HG03175 (cell line): ENCODE measurements around the gene IRX2.

ENCODE experiments used
- ATAC-seq: cut with Tn5 transposase; IDR thresholded peaks from one replicate; pipeline ENCODE4 v1.9.1; 2021; ENCODE audit warnings: mild to moderate bottlenecking, moderate library complexity; ENCODE audit not compliant: unreplicated experiment

The IRX2 gene

DNA sequence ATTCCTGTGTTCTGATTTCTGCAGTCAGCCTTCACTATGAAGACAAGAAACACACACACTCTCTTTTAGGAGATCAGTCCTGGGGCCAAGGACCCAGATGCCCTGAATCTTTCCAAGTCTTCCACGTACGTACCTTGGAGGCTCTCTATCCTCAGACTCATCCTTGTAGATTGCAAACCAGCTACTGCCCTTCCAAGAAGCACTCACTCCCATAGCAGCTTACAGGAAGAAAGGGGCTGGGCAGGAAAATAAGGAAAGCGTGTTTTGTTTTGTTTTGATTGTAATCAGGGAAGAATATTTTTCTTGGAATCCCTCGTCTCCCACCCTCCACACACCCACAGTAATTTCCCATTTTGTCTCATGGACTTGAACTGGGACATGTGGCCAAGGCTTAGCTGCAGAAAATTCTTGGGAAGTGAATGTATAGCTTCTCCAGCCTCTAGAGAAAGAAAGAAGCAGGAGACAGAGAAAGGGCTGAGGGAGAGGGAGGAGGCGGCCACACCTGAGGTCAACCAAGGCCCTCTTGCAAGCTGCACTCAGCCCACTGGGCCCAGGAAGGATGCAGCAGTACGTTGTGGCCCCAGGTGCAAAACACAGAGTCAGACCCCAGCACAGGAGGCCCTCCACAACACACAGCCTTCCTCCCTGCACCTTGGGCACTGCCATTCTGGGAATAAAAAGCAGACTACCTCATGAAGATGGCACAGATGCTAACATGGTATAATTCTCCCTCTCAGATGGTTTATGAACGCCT, 29.9 kb downstream of the IRX2 start:
- no peak for ATAC-seq

DNA sequence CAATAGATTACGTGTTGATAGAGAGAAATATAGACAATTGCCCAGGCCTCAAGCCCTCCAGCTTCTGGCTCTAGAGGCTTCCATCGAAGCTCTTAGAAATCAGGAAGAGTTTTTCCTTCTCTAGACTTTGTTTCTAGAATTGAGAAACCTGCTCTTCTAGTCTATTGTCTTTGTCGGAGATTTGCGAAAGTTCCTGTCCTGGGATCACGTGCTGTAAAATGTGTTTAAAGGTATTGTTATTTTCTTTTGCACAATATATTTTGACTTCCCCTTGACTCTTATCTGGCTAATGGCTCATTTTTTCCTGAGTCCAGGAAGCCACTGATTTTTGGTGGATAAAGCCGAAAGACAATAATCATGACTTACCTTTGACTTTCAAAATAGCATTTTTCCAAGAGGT, 32.1 kb downstream of the IRX2 start:
- ATAC-seq: no peak

DNA sequence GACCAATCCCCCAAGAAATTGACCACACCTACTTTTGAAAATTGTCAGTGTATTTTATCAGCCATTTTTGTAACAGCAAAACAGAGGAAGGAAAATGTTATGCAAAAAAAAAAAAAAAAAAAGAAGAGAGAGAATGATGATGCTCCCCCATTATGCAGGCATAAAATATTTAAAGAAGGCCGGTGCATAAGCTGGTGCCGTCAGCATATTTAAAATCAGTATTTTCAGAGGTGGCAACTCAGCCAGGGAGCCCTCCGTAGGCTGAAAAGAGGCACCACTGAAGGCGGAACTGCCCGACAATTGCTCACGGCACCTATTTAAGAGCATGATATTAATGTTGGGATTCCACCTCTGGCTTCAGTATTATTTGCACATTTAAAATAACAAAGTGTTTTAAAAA, 33.4 kb downstream of the IRX2 start:
- no peak for ATAC-seq

DNA sequence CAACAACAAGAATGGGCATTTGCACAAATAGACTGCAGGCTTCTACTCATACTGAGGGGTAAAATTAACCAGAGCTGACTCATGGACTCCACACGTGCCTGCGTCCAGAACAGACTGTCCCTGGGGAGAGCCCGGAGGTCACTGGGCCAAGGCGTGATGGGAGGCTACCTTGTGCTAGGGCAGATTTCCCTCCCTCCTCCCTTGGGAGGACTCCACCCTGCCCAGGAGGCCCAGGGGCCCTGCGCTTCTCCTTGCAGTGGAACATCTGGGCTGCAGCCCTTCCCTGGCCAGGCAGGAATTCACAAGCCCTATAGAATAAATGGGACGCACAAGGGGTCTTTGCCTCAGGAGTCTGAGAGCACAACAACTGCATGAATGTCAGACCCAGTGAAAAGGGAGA, 35.6 kb downstream of the IRX2 start:
- ATAC-seq: no peak

DNA sequence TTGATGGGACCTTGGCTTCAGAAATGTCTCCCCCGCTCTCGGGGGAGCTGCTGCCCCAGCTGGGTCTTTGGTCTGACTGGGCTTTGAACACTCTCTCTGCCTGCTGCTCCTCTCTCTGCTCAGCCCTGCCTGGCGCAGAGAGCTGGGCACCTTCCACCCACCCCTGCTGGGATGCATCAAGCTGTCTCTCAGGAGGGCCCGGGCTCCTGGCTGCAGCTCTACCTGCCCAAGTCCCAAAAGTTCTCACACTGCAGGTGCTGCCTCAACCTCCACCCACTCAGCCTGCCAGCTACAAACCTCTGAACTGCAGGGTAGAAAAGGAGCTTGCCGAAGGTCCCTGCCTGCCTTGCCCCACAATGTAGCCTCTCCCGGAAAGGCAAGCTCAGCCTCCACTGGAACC, 36.7 kb downstream of the IRX2 start:
- no peak for ATAC-seq

DNA sequence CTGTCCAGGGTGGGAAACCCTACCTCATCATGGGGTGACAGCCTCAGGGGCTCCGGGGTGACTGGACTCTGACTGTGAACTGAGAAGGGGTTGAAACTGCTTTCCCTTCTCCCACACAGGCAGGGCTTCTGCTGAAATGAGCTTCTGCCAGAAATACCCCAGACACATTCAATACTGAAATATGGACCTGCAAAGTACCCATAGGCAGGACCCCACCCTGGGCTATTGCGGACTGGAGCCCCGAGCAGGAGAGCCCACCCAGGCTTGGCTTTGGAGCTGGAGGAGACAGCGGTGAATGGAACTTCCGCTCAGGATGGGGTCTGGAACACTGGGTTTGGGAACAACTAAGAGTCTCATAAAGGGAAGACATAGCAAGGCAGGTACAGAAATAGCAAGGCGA, 37.5 kb downstream of the IRX2 start:
- ATAC-seq: no peak

DNA sequence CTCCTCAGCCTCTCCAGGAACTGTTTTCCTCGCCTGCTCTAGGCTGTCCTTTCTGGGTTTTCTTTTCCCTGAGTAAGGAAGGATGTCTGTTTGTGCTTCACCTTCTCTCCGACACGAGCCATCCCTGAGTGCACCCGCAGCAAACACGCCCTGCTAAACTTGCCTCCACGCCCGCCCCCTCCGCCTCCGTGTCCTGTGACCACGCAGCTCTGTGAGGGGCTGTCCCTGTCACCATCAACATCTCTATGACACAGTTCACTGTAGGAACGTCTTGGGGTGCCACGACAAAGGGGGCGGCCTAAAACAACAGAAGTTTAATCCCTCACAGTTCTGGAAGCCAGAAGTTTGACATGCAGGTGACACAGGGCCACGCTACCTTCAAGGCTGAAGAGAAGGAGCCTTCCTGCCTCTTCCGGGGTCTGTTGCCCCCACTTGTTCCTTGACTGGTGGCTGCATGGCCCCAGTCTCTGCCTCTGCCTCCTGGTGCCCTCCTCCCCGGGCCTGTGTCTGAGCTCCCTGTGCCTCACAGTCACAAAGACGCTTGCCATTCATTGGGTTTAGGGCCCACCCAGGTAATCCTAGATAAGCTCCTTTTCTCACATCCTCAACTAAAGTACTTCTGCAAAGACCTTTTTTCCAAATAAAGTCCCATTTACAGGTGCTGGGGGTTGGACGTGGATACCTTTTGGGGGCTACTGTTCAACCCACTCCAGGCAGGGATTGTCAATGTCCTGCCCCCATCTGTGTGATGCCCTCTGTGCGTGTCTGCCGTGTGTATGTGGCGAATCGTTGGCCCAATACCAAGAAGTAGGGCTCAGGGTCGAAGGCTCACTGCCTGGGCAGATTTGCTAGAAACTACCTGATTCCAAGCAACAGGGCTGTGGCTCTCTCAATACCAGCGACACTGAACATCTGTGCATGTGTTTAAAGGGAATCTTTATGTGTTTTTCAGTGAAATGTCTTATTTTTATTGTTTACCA, 39.7 kb downstream of the IRX2 start:
- ATAC-seq: no peak

DNA sequence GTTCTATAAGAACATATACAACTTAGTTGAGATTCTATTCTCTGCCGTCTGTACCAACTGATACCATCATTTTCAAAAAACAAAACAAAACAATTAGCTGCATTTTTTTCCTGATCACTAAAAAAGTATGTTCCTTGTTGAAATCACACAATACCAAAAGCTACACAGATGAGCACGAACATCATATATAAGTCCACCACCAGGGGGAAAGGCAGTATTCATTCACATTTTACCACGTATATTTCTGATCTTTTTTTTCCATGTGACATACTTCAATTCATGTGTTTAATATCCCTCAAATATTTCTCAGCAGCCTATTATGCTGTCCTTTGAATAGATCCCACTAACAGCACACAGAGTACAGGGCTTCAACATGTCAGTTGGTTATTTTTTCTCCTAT, 40.6 kb downstream of the IRX2 start:
- no peak for ATAC-seq

DNA sequence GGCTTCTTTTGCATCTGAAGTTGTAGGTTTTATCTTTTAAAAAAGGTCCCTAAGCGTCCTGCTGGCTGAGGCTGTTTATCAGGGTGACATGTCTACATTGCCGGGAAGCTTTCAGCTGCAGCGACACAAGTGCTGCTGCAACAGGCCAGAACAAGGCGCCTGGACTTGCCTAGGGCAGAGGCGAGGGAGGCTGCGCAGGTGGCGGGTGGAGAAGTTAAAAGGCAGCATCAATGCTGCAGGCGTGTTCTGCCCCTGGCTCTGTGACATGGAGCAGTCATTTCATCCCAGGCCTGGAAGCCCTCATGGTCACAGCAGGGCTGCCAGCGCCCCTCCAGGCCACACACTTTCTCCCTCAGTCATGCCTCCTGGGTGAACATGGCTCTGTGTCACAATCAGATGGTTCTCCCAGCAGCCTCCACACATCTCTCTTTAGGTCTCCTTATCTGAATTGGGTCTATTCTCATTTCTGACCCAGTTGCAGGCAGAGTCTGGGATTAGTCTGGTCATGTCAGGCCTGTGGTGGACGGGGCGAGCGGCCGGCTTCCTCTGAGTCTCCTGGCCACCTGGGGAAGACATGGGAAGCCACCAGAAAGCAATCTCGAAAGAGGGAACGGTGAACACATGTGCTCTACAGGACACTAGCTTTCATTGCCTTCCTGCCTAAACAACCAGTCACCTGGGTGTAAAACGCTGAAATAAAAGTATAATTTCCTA, 41.3 kb downstream of the IRX2 start:
- no peak for ATAC-seq

DNA sequence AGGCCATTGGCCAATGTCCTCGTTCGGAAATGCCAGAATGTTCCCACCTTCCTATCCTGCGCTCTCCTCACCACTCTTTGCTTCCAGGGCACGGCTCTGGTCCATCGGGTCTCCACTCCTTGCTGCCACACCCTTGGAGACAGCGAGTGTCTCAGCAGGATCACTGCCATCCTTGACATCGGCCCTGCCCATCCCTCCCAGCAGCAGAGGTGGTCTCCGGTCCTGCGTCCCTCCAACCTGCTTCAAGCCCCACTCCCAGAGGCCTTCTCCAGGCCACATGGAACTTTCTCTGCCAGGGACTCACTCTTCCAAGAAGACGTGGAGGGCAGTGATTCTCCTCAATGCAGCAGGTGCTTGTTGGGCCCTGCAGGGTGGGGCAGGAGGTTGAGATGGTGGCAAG, 42.7 kb downstream of the IRX2 start:
- no peak for ATAC-seq

DNA sequence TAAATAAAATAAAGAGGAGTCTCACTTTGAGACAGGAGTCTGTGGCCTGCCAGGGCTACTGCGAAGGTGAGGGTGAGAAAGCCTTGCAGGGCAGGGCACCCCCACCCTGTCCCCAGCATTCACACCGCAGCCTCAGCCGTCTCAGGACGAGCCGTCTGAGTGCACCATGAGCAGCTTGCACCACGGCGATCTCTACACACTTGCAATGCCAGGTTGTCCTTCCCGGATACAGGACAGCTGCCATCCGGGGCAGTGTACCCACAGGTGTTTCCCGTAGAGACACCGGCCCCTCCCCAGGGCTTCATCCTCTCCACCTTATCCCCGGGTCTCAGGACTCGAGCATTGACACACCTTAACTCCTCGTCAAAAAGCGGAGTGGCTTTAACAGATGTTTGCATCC, 43.3 kb downstream of the IRX2 start:
- ATAC-seq: no peak

DNA sequence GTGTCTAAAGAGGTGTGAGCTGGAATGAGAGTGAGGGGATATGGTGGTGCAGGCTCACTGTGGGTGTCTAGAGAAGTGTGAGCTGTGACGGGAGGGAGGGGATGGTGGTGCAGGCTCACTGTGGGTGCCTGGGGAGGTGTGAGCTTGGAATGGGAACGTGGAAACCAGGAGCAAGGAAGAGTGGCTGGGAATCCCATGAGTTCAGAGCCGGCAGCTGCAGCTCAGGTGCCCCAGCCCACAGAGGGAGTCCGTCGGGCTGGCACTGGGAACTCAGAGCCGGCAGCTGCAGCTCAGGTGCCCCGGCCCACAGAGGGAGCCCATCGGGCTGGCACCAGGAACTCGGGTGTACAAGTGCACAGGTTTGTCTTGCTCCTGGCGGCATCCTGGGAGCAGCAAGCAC, 45.6 kb downstream of the IRX2 start:
- no peak for ATAC-seq

DNA sequence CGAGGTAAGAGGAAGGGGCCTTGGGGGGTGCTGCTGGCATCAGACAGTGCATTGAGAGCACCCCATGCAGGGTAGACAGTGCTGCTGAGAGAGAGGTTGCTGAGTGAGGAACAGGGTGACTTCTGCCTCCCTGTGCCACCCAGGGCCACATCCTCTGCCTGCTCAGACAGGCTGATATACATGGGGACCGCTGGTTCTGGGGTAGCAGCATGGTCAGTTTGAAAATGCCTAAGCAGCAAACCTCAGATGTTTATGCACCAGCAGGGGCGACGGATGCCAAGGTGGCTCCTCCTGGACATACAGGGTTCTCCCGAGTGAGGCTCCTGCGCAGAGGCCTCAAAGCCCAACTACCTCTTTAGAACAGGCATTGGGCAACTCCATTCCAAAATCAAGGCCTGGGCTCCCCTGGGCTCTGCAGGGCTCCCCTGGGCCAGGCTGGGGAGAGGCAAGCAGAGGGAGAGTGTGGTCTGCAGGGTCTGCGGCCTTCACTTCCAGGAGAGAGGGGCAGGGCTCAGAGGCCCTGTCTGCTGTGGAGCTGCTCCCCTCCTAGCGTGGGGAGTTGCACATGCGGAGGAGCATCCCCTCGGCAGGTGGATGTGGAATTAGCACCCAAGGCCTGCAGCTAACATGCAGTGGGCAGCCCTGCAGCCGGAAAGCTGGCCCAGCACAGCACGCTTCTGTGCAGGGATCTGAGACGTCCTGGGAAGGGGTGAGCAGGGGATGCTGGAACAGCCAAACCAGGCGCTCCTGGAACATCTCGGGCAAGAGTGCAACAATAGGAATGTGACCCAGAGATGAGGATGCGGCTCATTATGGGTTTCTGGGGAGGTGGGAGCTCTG, 46.5 kb downstream of the IRX2 start:
- no peak for ATAC-seq

DNA sequence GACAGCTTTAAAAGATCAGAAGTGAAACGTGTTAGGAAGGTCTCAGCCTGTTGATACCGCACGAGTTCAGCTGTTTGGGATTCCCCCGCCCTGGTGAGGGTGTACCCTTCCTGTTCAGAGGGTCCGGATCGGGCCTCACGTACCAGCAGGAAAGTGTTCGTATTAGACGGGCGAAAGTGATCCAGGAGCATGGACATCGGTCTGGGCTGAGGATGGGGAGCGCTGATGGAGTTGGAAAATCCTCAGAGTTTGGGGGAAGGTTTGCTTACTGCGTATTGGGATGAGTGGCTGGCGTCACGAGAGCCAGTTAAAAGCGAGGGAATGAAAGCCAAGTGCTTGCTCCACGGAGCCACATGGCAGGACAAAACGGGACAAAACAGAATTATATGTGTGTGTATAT, 47.4 kb downstream of the IRX2 start:
- no peak for ATAC-seq

DNA sequence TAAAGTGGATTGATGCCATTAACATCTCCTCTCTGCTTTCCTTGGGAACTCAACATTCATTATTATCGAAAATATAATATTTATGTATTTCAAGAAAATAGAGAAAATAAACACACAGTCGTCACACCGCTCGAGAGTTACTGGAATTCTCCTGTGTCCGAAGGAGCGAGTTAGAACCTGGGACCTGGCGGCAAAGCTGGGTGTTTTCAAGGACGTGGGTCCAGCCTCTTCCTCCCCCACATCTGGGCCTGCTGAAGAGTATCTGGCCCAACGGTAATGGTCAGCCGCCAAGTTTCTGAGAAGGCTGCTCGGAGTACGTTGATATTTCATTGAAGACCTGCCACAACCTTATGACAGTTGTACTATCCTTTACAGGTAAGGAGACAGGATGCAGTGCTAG, 47.9 kb downstream of the IRX2 start:
- no peak for ATAC-seq

DNA sequence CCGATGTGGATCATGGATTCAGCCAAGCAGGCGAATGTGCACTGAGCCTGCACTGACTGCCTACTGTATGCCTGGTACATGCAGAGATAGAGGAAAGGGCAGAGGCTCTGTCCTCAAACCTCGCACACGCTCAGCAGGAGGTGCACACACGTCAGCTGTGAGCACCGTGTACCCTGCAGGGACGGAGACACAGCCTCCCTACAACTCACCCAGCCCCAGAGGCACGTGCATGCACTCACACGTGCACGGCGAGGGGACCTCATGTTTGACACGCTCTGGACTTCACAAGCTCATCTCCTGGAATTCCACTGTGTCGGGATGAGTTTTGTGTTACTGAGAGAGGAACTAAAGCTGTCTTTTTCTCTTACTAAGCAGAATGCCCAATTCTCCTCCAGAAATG, 48.4 kb downstream of the IRX2 start:
- ATAC-seq: no peak

DNA sequence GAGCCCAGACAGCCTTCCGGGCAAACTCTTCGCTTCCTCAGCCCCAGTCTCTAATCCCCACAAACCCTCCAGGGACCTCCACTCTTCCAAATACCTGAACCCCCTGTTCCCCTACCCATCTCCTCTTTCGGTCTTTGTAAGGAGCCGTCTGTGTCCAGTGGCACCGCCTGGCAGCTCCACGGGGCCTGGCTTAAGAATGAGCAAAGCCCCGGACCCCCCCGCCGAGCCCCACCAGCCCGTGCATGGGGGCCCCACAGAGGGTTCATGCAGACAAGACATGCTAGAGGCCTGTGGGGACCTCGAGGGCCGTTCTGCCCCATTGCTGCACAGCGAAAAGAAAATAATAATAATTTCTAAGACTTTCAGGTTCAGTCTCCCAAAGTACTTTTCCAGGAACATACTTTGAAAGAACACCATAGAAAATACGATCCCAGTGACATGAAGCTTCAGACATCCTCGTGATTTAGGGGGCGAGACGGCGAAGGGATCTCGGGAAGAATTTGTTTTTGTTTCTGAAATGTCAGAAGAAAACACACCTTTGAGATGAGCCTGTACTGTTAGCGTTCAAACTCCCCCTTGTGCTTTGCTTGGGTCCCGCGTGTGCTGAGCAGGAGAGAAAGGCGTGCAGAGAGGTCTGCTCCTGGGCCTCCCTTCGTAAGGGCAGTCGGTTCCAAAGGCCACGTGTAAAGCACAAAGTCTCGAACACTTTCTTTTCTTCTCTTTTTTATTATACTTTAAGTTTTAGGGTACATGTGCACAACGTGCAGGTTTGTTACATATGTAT, 49.2 kb downstream of the IRX2 start:
- ATAC-seq: no peak

DNA sequence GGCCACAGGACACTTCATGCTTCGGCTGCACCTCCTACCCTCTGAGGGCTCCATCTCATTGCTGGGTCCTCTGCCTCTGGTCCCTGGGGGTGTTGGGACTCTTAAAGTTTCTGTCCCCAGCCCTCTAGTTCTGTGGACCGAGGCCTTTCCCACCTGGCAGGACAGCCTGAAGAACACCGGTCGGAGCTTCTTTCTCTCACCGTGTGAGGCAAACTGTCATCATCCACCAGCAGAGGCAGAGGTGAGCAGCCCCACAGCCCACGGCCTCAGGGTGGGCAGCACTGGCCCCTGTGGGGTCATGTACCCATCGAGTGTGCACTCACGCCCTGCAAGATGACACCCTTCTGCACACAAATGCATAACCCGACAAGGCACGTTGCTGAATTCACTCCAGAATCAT, 49.9 kb downstream of the IRX2 start:
- ATAC-seq: no peak

DNA sequence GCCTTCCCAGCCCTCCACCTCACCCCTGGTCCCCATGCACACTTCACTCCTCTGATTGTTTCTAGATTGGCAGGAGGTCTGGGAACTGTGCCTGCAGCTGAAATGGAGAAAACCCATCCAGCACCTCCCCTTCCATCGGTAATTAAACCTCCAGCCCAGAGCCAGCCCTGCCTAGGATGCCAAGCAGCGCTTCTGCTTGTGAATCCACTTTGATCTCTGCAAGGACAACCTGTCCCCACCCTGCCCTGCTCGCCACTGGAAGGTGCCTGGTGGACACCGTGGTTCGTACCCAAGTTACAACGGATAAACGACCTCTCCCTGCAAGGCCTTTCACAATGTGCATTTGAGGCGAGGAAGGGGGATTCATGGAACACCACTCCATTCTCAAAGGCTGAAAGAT, 50.6 kb downstream of the IRX2 start:
- no peak for ATAC-seq

DNA sequence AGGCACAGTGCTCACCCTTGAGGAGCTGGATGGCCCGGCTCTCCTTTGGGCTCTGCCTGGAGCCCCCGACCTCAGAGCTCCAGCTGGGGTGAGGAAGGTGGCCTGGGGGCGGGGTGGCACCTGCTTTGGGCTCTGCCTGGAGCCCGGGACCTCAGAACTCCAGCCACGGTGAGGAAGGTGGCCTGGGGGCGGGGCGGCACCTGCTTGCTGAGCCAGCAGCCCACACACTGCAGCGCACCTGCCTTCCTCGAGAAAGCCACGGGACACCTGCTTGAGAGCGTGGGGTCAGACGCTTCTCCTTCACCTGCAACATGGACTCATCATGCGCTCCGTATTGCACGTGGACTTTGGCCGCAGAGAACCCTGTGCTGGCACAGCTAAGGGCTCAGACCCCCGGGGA, 51.8 kb downstream of the IRX2 start:
- ATAC-seq: no peak
